ENCODE results near the gene ATRAID. TPM values are rescaled to one million over a fixed set of nuclear protein-coding genes. Genes with fewer than 3 reads are reported as not detected.

ATRAID gene
- total and polyA plus RNA-seq, 10 of the 15 experiments (the other 5 are each of a cell fraction or from before 2014, with no cell fraction given) = 65.6 to 180 (median 120) TPM

DNA sequence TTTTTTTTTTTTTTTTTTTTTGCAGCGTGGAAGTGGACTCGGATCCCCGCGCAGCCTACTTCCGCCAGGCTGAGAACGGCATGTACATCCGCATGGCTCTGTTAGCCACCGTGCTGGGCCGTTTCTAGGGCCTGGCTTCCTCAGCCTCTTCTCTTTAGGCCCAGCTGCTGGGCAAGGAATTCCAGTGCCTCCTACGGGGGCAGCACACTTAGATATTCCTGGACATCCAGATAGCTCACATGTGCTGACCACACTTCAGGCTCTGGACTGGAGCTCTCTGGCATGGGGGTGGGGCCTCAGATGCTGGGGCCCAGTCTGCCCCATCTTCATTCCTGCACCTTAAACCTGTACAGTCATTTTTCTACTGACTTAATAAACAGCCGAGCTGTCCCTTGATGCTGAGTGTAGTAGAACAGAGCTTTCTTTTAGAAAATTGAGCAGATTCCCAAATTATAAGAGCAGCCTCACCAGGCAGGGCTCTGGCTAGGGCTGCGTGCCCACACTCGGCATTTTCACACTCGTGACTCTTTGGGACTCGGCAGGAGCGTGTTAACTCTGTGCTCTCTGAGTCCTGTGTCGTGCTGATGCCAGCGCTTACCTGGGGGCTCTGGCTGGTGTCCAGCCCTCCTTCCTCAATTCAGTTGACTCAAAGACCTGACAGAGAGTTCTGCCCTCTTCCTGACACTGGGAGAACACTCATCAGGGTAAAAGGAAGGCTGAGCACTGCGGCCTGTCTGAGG, 31.7 kb downstream of the ATRAID start:
- SMC1A ChIA-PET (ENCODE audit: uncharacterized antibody, unreplicated experiment) = no interaction called here
- TSS peak; percentile 63 for BruUV-seq (replicated peaks)

More for the DNA sequence above, 31.7 kb downstream of the ATRAID start:
- RAD21 ChIA-PET (ENCODE audit: unreplicated experiment) = no interaction called here
- no peaks in the 10 kb centered on the region for H3K4me1 ChIP-seq (ENCODE audit: control insufficient read depth, insufficient read depth, low read length)
- no peak for DNase-seq (ENCODE audit: low read depth, low spot score)
- TF ChIP-seq HDAC2 (IDR thresholded peaks at IDR 0.05) (no peak), CHD2 (IDR thresholded peaks at IDR 0.05; ENCODE audit: borderline replicate concordance, low read depth, low read length) (no peak), NFYB (IDR thresholded peaks at IDR 0.05; ENCODE audit: insufficient read depth, low read depth, low read length) (no peak), ZBED1 (IDR thresholded peaks at IDR 0.05; ENCODE audit: borderline replicate concordance) (no peak)
- TF ChIP-seq, protein P1, sequence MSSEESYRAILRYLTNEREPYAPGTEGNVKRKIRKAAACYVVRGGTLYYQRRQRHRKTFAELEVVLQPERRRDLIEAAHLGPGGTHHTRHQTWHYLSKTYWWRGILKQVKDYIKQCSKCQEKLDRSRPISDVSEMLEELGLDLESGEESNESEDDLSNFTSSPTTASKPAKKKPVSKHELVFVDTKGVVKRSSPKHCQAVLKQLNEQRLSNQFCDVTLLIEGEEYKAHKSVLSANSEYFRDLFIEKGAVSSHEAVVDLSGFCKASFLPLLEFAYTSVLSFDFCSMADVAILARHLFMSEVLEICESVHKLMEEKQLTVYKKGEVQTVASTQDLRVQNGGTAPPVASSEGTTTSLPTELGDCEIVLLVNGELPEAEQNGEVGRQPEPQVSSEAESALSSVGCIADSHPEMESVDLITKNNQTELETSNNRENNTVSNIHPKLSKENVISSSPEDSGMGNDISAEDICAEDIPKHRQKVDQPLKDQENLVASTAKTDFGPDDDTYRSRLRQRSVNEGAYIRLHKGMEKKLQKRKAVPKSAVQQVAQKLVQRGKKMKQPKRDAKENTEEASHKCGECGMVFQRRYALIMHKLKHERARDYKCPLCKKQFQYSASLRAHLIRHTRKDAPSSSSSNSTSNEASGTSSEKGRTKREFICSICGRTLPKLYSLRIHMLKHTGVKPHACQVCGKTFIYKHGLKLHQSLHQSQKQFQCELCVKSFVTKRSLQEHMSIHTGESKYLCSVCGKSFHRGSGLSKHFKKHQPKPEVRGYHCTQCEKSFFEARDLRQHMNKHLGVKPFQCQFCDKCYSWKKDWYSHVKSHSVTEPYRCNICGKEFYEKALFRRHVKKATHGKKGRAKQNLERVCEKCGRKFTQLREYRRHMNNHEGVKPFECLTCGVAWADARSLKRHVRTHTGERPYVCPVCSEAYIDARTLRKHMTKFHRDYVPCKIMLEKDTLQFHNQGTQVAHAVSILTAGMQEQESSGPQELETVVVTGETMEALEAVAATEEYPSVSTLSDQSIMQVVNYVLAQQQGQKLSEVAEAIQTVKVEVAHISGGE (CRISPR knock-in tag; IDR thresholded peaks at IDR 0.05) = no peak
- TF ChIP-seq, protein P2, sequence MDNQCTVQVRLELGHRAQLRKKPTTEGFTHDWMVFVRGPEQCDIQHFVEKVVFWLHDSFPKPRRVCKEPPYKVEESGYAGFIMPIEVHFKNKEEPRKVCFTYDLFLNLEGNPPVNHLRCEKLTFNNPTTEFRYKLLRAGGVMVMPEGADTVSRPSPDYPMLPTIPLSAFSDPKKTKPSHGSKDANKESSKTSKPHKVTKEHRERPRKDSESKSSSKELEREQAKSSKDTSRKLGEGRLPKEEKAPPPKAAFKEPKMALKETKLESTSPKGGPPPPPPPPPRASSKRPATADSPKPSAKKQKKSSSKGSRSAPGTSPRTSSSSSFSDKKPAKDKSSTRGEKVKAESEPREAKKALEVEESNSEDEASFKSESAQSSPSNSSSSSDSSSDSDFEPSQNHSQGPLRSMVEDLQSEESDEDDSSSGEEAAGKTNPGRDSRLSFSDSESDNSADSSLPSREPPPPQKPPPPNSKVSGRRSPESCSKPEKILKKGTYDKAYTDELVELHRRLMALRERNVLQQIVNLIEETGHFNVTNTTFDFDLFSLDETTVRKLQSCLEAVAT (IDR thresholded peaks at IDR 0.05) = no peak
- CTCF ChIA-PET = interaction anchor here (0.8 kb wide), 1 partner anchor 36 kb away, joined by 3 read pairs; no protein-coding TSS in a partner anchor
- H3K79me2 ChIP-seq (ENCODE audit: control insufficient read depth, insufficient read depth, low read length) = no peaks in the 10 kb centered on the region
- peaks cover 27 to 48% of the 10 kb centered on the region in 2 experiments for H3K36me3 ChIP-seq (ENCODE audit: control insufficient read depth in 2 of 2, insufficient read depth in 2 of 2, low read length in 1 of 2)
- POLR2A ChIA-PET = no interaction called here
- no peaks in the 10 kb centered on the region for H3K27me3 ChIP-seq (replicated peaks in 1 of 2; ENCODE audit: control insufficient read depth in 2 of 2, insufficient read depth in 2 of 2, low read length in 1 of 2)
- 93% methylated on average over 17 of the region's 19 CpGs for WGBS (ENCODE audit: insufficient coverage, insufficient replicate concordance, low lambda C conversion rate, missing lambda C conversion rate)
- no peak overlapping the region for H3K27ac ChIP-seq (ENCODE audit: control insufficient read depth, insufficient read depth)
- no peak overlapping the region for H3K9ac ChIP-seq (ENCODE audit: control insufficient read depth, insufficient read depth, low read length)
- intact Hi-C loops (cut with micrococcal nuclease; ENCODE audit: unreplicated experiment) (no loop called here), in situ Hi-C loops (cut with MboI) (no loop called here)
- H2AFZ ChIP-seq (ENCODE audit: control insufficient read depth, low read depth, low read length) = no peak overlapping the region
- H3K4me2 ChIP-seq (ENCODE audit: control insufficient read depth, insufficient read depth) = no peak overlapping the region
- ATAC-seq = no peak
- H3K4me3 ChIP-seq = no peak overlapping the region
- no peaks in the 10 kb centered on the region for H3K9me3 ChIP-seq (replicated peaks; ENCODE audit: control insufficient read depth, insufficient read depth, low read length)
- H4K20me1 ChIP-seq (ENCODE audit: control insufficient read depth, insufficient read depth) = no peaks in the 10 kb centered on the region
- no peak for FAIRE-seq

Data from GM12878 (cell line).